22Rv1 (cell line): ENCODE measurements around the gene AADACL3.

Experiments used
- ZFX ChIP-seq: fragments of 450-650 bp; IDR thresholded peaks from 2 replicates; pipeline ENCODE4 v1.6.1; 2017; ENCODE audit warnings: antibody characterized with exemption, borderline replicate concordance
- TF ChIP-seq, protein P1 (sequence below): fragments of 450-650 bp; IDR thresholded peaks from 2 replicates; pipeline ENCODE4 v1.5.1; 2017; ENCODE audit warnings: mild to moderate bottlenecking

DNA sequence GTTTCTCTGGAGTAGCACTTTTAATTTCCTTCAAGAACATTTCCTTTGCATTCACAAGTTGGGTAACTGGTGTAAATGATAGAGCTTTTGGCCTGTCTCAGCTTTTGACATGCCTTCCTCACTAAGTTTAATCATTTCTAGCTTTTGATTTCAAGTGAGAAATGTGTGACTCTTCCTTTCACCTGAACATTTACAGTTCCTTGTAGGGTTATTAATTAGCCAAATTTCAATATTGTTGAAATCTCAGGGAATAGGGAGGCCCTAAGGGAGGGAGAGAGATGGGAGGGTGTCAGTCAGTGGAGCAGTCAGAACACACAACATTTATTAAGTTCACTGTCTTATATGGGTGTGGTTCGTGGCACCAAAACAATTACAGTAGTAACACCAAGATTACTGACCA lies 14.2 kb downstream of the AADACL3 start:
- TF ChIP-seq, protein P1, sequence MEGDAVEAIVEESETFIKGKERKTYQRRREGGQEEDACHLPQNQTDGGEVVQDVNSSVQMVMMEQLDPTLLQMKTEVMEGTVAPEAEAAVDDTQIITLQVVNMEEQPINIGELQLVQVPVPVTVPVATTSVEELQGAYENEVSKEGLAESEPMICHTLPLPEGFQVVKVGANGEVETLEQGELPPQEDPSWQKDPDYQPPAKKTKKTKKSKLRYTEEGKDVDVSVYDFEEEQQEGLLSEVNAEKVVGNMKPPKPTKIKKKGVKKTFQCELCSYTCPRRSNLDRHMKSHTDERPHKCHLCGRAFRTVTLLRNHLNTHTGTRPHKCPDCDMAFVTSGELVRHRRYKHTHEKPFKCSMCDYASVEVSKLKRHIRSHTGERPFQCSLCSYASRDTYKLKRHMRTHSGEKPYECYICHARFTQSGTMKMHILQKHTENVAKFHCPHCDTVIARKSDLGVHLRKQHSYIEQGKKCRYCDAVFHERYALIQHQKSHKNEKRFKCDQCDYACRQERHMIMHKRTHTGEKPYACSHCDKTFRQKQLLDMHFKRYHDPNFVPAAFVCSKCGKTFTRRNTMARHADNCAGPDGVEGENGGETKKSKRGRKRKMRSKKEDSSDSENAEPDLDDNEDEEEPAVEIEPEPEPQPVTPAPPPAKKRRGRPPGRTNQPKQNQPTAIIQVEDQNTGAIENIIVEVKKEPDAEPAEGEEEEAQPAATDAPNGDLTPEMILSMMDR, result no peak
- no peak for TF ChIP-seq ZFX
